Epithelial cell of prostate (primary cell): ENCODE data around the gene EEF2.
"Not testable (repeated sequence)": the region's sequence is repeated elsewhere in the genome, so short reads cannot be mapped to it uniquely, and the experiment has no call there.

ENCODE experiments used
- DNase-seq: peaks from one replicate; pipeline ENCODE4 v3.0.0-alpha.2; 2011; ENCODE audit warnings: low read depth, low spot score
- H3K27ac ChIP-seq: fragments of 450-650 bp; 2 replicates; pipeline ENCODE4 v1.5.1; 2017; ENCODE audit warnings: mild to moderate bottlenecking

The EEF2 gene

GRCh38 chr19:3970808-3971598 is 14.3 kb downstream of the EEF2 start, which contains the start of gene DAPK3:
TSS of gene DAPK3 (minus strand) at chr19:3971099. CDS start at chr19:3969735, 1,364 bp downstream.
- H3K27ac ChIP-seq, result peak within 1 kb of the TSS; percentile 98
- peak; percentile 96 for DNase-seq

- H3K27ac ChIP-seq, result peak overlapping the region; percentile 98
- DNase-seq, result no peak
Observed at GRCh38 chr19:3970313-3970807, 14.9 kb downstream of the EEF2 start.

- peak; percentile 78 for DNase-seq
- peak overlapping the region; percentile 98 for H3K27ac ChIP-seq
Observed at GRCh38 chr19:3969435-3970312, 15.6 kb downstream of the EEF2 start.

DNA sequence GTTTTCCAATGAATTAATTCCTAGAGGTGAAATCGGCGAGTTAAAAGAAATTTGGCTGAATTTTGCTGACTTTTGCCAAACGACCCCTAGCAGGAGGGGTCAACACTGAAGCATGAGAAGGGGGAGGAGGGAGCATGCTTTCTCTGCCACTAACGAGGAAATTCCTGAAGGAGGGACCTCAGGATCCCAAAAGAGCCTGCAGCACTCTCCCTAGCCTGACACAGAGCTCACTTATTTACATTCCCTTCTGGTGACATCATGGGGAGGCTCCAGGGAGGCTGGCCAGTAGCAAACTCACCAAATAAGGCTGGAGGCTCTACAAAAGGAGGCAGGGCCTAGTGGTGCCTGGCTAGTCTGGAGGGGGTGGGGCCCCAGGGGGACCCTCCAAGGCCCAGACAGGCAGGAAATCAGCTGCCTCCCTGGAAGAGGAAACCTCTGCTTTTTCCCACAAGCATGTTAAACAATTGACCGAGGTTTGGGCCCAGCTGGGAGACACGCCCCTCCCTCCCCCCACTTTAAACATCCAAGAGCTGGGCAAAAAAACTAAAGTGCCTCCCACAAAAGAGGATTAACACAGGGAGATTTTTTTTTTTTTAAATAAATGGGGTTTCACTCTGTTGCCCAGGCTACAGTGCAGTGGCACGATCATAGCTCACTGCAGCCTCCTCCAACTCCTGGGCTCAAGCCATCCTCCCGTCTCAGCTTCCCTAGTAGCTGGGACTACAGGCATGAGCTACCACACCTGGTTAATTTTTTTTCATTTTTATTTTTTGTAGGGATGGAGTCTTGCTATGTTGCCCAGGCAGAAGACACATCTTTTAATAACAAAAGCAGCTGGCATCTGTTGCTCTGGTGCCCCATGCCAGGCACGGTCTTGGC is 16.5 kb downstream of the EEF2 start:
- peak overlapping the region; percentile 98 for H3K27ac ChIP-seq
- peak; percentile 84 for DNase-seq

- DNase-seq, result not testable (repeated sequence)
- peak overlapping the region; percentile 98 for H3K27ac ChIP-seq
Observed at GRCh38 chr19:3967983-3968382, 17.3 kb downstream of the EEF2 start.

GRCh38 chr19:3966051-3967017 is 18.9 kb downstream of the EEF2 start:
- H3K27ac ChIP-seq, result no peak overlapping the region
- DNase-seq, result no peak

GRCh38 chr19:3964256-3965194 is 20.7 kb downstream of the EEF2 start:
- no peak overlapping the region for H3K27ac ChIP-seq
- no peak for DNase-seq

DNA sequence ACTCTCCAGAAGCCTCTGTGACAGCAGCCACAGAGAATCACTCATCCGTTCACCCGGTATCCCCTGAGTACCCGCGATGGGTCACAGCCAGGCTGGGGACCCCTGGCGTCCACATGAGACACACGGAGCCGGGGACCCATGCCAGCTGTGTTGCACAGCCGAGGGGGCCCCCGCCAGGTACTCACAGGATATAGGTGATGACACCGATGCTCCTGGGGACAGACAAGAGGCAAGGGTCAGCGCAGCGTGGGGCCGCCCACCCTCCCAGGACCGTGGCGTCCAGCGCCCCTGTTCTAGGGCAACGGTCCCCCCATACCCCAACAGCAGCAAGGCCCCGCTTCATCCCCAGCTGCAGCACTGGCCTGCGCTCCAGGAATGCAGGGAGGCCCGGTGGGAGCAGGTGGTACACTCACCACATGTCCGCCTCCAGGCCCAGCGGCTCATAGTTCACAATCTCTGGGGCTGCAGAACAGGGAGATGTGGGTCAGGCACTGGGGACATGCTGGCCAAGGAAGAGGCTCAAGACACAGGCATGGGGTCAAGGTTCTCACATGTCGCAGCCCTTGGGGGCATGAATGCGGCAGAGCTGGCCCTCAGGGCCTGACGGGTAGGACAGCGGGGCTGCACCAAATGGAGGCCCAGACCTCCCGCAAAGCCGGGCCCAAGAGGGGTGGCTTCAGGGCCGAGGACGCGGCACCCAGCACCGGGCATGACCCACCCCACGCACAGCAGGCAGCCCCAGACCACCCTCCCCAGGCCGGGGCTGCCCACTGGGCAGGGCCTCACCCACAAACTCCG is 21.6 kb downstream of the EEF2 start:
- no peak overlapping the region for H3K27ac ChIP-seq
- no peak for DNase-seq

GRCh38 chr19:3961007-3961406 is 24.3 kb downstream of the EEF2 start:
- DNase-seq, result no peak

GRCh38 chr19:3959766-3960131 is 25.5 kb downstream of the EEF2 start:
- no peak for DNase-seq
- H3K27ac ChIP-seq, result no peak overlapping the region

More at GRCh38 chr19:3961007-3961406, 24.3 kb downstream of the EEF2 start:
- H3K27ac ChIP-seq, result no peak overlapping the region

- no peak overlapping the region for H3K27ac ChIP-seq
- no peak for DNase-seq
Observed at GRCh38 chr19:3958836-3959765, 26.2 kb downstream of the EEF2 start.

DNA sequence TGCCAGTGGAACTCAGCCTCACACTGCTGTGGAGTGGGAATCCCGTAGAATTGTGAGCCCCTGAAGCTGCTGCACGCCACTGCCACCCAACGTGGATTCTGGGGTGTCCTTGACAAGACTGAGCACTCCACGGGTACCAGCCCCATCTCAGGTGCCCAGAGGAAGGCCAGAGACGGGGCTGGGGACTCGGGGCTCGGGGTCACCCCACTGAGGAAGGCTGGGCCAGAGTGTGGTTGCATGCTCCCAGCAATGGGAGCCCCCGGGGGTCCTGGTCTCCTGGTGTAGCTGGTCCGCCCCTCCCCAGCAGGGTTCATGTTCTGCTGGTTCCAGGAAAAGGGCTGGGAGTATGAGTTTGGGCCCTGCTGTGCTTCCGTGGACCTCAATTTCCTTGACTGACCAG is 29.6 kb downstream of the EEF2 start:
- no peak overlapping the region for H3K27ac ChIP-seq
- no peak for DNase-seq

DNA sequence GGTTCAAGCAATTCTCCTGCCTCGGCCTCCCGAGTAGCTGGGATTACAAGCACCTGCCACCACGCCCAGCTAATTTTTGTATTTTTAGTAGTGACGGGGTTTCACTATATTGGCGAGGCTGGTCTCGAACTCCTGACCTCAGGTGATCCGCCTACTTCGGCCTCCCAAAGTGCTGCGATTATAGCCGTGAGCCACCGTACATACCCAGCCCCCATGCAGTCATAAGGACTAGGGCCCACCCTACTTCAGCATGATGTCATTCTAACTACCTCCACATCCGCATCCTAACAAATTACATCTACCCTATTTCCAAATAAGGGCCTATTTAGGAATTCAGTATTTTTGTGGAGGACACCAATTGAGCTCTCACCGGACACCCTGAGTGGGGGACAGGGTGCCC is 30.0 kb downstream of the EEF2 start:
- not testable (repeated sequence) for DNase-seq, H3K27ac ChIP-seq

DNA sequence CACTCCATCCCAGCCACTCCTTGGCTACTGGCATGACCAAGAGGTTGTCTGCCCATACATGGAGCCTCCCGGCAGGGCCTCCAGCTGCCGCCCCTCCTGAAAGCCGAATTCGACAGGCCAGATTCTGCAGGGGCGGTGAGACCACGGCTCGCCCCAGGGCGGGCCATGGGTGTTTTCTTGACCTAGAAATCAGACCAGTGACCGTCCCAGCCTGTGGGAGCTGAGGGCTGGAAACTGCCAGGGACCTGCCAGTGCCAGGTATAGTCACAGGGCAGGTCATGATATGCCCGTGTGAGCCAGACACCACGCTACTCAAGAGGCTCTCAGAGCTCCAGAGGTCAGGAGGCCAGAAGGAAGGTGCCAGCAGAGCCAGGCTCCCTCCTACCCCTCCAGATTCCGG is 31.2 kb downstream of the EEF2 start:
- H3K27ac ChIP-seq, result no peak overlapping the region

DNA sequence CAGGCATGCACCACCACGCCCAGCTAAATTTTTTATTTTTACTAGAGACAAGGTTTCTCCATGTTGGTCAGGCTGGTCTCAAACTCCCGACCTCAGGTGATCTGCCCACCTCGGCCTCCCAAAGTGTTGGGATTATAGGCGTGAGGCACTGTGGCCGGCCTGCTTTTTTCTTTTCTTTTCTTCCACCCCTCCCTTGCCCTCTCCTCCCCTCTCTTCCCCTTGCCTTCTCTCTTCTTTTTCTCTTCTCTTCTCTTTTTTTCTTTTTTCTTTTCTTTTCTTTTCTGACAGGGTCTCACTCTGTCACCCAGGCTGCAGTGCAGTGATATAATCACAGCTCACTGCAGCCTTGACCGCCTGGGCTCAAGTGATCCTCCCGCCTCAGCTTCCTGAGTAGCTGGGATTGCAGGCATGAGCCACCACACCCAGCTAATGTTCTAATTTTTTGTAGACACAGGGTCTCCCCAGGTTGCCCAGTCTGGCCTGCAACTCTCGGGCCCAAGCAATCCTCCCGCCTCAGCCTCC is 32.4 kb downstream of the EEF2 start:
- DNase-seq, H3K27ac ChIP-seq: not testable (repeated sequence)

More for the DNA sequence above, 31.2 kb downstream of the EEF2 start:
- no peak for DNase-seq
